KMS-11 (cell line): ENCODE data around the gene ZNF780A.
"Not testable (repeated sequence)": the region's sequence is repeated elsewhere in the genome, so short reads cannot be mapped to it uniquely, and the experiment has no call there.

ENCODE experiments used
- H2AFZ ChIP-seq: fragments of 200-600 bp; sonication (generic); 2 replicates; pipeline ENCODE4 v1.6.1; 2016; ENCODE audit warnings: antibody characterized with exemption, mixed run types, low read depth
- H3K27ac ChIP-seq: fragments of 200-600 bp; sonication (generic); 2 replicates; pipeline ENCODE4 v1.6.1; 2016; ENCODE audit warnings: mild to moderate bottlenecking, mixed run types
- H3K27me3 ChIP-seq: fragments of 200-600 bp; sonication (generic); 2 replicates; pipeline ENCODE4 v1.6.1; 2017; ENCODE audit warnings: mild to moderate bottlenecking, low read depth, mixed run types, moderate library complexity; ENCODE audit not compliant: insufficient read depth
- H3K36me3 ChIP-seq: fragments of 200-600 bp; sonication (generic); 2 replicates; pipeline ENCODE4 v1.6.1; 2017; ENCODE audit warnings: mild to moderate bottlenecking, mixed run types; ENCODE audit not compliant: insufficient read depth
- H3K4me1 ChIP-seq: fragments of 200-600 bp; sonication (generic); 2 replicates; pipeline ENCODE4 v1.6.1; 2016; ENCODE audit warnings: mild to moderate bottlenecking, low read depth, mixed run types; ENCODE audit not compliant: poor library complexity, severe bottlenecking
- H3K4me2 ChIP-seq: fragments of 200-600 bp; sonication (generic); 2 replicates; pipeline ENCODE4 v1.7.0; 2016; ENCODE audit warnings: mild to moderate bottlenecking, mixed run types
- H3K4me3 ChIP-seq: fragments of 200-600 bp; sonication (generic); IDR thresholded peaks from 2 replicates; pipeline ENCODE4 v1.6.1; 2017; ENCODE audit warnings: low read depth, low read length, mixed read lengths; ENCODE audit not compliant: insufficient read depth
- H3K79me2 ChIP-seq: fragments of 200-600 bp; sonication (generic); 2 replicates; pipeline ENCODE4 v1.6.1; 2016; ENCODE audit warnings: low read depth, mixed run types; ENCODE audit not compliant: insufficient read depth
- H3K9ac ChIP-seq: fragments of 200-600 bp; sonication (generic); 2 replicates; pipeline ENCODE4 v1.6.1; 2016; ENCODE audit warnings: mild to moderate bottlenecking, mixed run types
- H4K20me1 ChIP-seq: fragments of 200-600 bp; sonication (generic); 2 replicates; pipeline ENCODE4 v1.6.1; 2016; ENCODE audit warnings: mild to moderate bottlenecking, mixed run types; ENCODE audit not compliant: insufficient read depth
- CTCF ChIP-seq: fragments of 200-600 bp; sonication (generic); conservative IDR thresholded peaks from 2 replicates; pipeline ENCODE4 v1.6.1; 2017; ENCODE audit warnings: low read depth, mild to moderate bottlenecking, antibody characterized with exemption, low read length, moderate library complexity, mixed read lengths

The ZNF780A gene

GRCh38 chr19:40116075-40116474 is 25.3 kb upstream of the ZNF780A start:
- Histone ChIP-seq H3K27ac (no peak overlapping the region), H3K4me3 (no peak overlapping the region), H3K4me2 (no peak overlapping the region), H3K36me3 (no peaks in the 10 kb centered on the region), H2AFZ (no peak overlapping the region), H3K4me1 (no peaks in the 10 kb centered on the region), H3K27me3 (no peaks in the 10 kb centered on the region), H3K9ac (no peak overlapping the region), H3K79me2 (no peaks in the 10 kb centered on the region), H4K20me1 (no peaks in the 10 kb centered on the region)
- no peak for TF ChIP-seq CTCF

GRCh38 chr19:40114119-40114518 is 23.4 kb upstream of the ZNF780A start:
- not testable (repeated sequence) for H3K79me2 ChIP-seq, H3K4me1 ChIP-seq, H2AFZ ChIP-seq, H3K9ac ChIP-seq, H4K20me1 ChIP-seq, H3K27me3 ChIP-seq, H3K27ac ChIP-seq, H3K4me3 ChIP-seq, H3K4me2 ChIP-seq, H3K36me3 ChIP-seq

- not testable (repeated sequence) for H2AFZ ChIP-seq, H3K27me3 ChIP-seq, H3K4me2 ChIP-seq, H4K20me1 ChIP-seq, H3K4me3 ChIP-seq, H3K36me3 ChIP-seq, H3K4me1 ChIP-seq, H3K9ac ChIP-seq, H3K79me2 ChIP-seq, H3K27ac ChIP-seq
Measured at GRCh38 chr19:40112271-40112670, 21.5 kb upstream of the ZNF780A start.

- Histone ChIP-seq H3K27me3 (no peaks in the 10 kb centered on the region), H3K4me1 (no peaks in the 10 kb centered on the region), H3K79me2 (no peaks in the 10 kb centered on the region), H4K20me1 (no peaks in the 10 kb centered on the region), H3K36me3 (no peaks in the 10 kb centered on the region), H3K9ac (no peak overlapping the region), H3K4me3 (no peak overlapping the region), H2AFZ (no peak overlapping the region), H3K4me2 (no peak overlapping the region), H3K27ac (no peak overlapping the region)
- no peak for TF ChIP-seq CTCF
Measured at GRCh38 chr19:40110570-40110969, 19.8 kb upstream of the ZNF780A start.

- no peak for TF ChIP-seq CTCF
- no peaks in the 10 kb centered on the region for H3K79me2 ChIP-seq
- H4K20me1 ChIP-seq = no peaks in the 10 kb centered on the region
- no peaks in the 10 kb centered on the region for H3K4me1 ChIP-seq
- H3K4me3 ChIP-seq = no peak overlapping the region
- no peak overlapping the region for H3K27ac ChIP-seq
- no peaks in the 10 kb centered on the region for H3K36me3 ChIP-seq
- no peak overlapping the region for H3K9ac ChIP-seq
- H3K4me2 ChIP-seq = no peak overlapping the region
- H2AFZ ChIP-seq = no peak overlapping the region
- H3K27me3 ChIP-seq = 0 out of 2 replicates have a peak, but pooled peaks cover 4% of the 10 kb centered on the region
Measured at GRCh38 chr19:40104754-40105153, 14.0 kb upstream of the ZNF780A start.
